Panc1 (cell line): ENCODE measurements around the gene TJAP1. TPM values are rescaled to one million over a fixed set of nuclear protein-coding genes. Genes with fewer than 3 reads are reported as not detected.
"Not testable (repeated sequence)": the region's sequence is repeated elsewhere in the genome, so short reads cannot be mapped to it uniquely, and the experiment has no call there.

Experiments used
- ATAC-seq: fragments of 200-7000 bp; cut with Tn5 transposase; 2 replicates; pipeline ENCODE4 v1.9.1; 2020; ENCODE audit warnings: mild to moderate bottlenecking, moderate library complexity
- BruUV-seq: library from RNA; stranded (reverse); fragments of 400-500 nt; replicated peaks from 2 replicates; lab custom pipeline; 2021; lab: Mats Ljungman, UMichigan
- CTCF ChIA-PET: fragments of 300-600 bp; sonication (Branson Sonifier 250); formaldehyde crosslinking; loops from one replicate; lab custom pipeline; 2022; ENCODE audit warnings: antibody characterized with exemption; lab: Charles Lee
- POLR2A ChIA-PET: fragments of 300-600 bp; sonication (Branson Sonifier 250); formaldehyde crosslinking; loops from one replicate; lab custom pipeline; 2022; ENCODE audit warnings: antibody characterized with exemption; lab: Charles Lee
- DNase-seq: peaks from one replicate; pipeline ENCODE4 v3.0.0-alpha.2; 2010; ENCODE audit warnings: low read depth, low spot score
- H3K27ac ChIP-seq: 2 replicates; pipeline ENCODE4 v1.5.1; 2011; ENCODE audit warnings: mild to moderate bottlenecking, low read length, inconsistent platforms
- H3K27me3 ChIP-seq: fragments of 200-500 bp; sonication (Bioruptor generic); 2 replicates; pipeline ENCODE4 v1.6.0; 2014; ENCODE audit warnings: low read length, inconsistent platforms; ENCODE audit not compliant: control insufficient read depth, insufficient read depth
- H3K36me3 ChIP-seq: fragments of 200-500 bp; sonication (Bioruptor generic); 2 replicates; pipeline ENCODE4 v1.5.1; 2014; ENCODE audit warnings: inconsistent platforms, mild to moderate bottlenecking, low read length, moderate library complexity; ENCODE audit not compliant: control insufficient read depth, insufficient read depth
- H3K4me1 ChIP-seq: 2 replicates; pipeline ENCODE4 v1.5.1; 2011; ENCODE audit warnings: inconsistent platforms, mild to moderate bottlenecking, low read length, moderate library complexity; ENCODE audit not compliant: control insufficient read depth, insufficient read depth
- H3K4me3 ChIP-seq, 2 experiments: 2 replicates each; pipeline ENCODE4 v1.5.1; 2011 to 2012; ENCODE audit warnings: low read depth in 2 of 2, low read length in 2 of 2, mild to moderate bottlenecking in 2 of 2, inconsistent platforms in 1 of 2, moderate library complexity in 1 of 2
- H3K9me3 ChIP-seq: fragments of 200-500 bp; sonication (Bioruptor generic); 2 replicates; pipeline ENCODE4 v1.5.1; 2014; ENCODE audit warnings: low read depth, mild to moderate bottlenecking, inconsistent platforms, low read length, moderate library complexity; ENCODE audit not compliant: control insufficient read depth, insufficient read depth
- POLR2AphosphoS5 ChIP-seq: IDR thresholded peaks from 2 replicates; pipeline ENCODE4 v1.6.1; 2012; ENCODE audit warnings: mild to moderate bottlenecking, low read depth, low read length, moderate library complexity
- SIN3A ChIP-seq: IDR thresholded peaks from 2 replicates; pipeline ENCODE4 v1.6.1; 2012; ENCODE audit warnings: low read depth, mild to moderate bottlenecking, low read length, moderate library complexity, borderline replicate concordance; ENCODE audit not compliant: insufficient read depth
- TCF7L2 ChIP-seq: IDR thresholded peaks from 2 replicates; pipeline ENCODE4 v1.6.1; 2011; ENCODE audit warnings: mild to moderate bottlenecking, low read depth, low read length, inconsistent platforms
- in situ Hi-C: cut with HindIII; loops from 2 replicates; pipeline ENCODE4 v1.10.0; 2016; ENCODE audit warnings: low sequenced_read_pairs, low pct_unique_long_range_greater_than_20kb
- intact Hi-C: fragments of 100-400 bp; cut with micrococcal nuclease; formaldehyde crosslinking; loops from one replicate; pipeline ENCODE4 v1.10.0; 2022; ENCODE audit not compliant: unreplicated experiment
- total RNA-seq: library from RNA; stranded (reverse); gene quantifications from one replicate; pipeline ENCODE4 v1.2.1, GENCODE V29; 2021; ENCODE audit not compliant: unreplicated experiment
- TF ChIP-seq, protein P1 (sequence below): fragments of 450-650 bp; IDR thresholded peaks from 2 replicates; pipeline ENCODE4 v1.5.1; 2017; ENCODE audit warnings: mild to moderate bottlenecking
- TF ChIP-seq, protein P2 (sequence below), 2 experiments: IDR thresholded peaks; 2 replicates each; pipeline ENCODE4 v1.6.1; 2011 to 2012; ENCODE audit warnings: low read depth in 2 of 2, control low read depth in 1 of 2, low read length in 1 of 2, mild to moderate bottlenecking in 1 of 2, moderate library complexity in 1 of 2; ENCODE audit not compliant: insufficient read depth in 1 of 2

The TJAP1 gene
- total RNA-seq, 1 experiment from 2014 or later: 42.7 TPM

DNA sequence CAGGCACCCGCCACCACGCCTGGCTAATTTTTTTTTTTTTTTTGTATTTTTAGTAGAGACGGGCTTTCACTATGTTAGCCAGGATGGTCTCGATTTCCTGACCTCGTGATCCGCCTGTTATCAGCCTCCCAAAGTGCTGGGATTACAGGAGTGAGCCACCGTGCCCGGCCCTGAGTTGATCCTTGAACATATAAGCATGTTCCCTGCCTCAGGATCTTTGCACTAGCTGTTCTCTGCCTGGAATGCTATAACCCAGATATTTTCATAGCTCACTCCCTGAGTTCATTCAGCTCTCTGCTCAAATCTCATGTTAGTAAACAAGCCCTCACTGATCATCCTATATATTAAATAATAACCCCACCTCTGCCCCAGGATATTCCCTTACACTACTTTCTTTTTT lies 13.0 kb upstream of the TJAP1 start:
- no peaks in the 10 kb centered on the region for H3K4me1 ChIP-seq
- ChIA-PET POLR2A (interaction anchor here (0.6 kb wide), 1 partner anchor 26 kb away, joined by 3 read pairs; no protein-coding TSS in a partner anchor), CTCF (interaction anchor here (0.6 kb wide), 2 partner anchors 9 to 34 kb away, joined by 4 to 5 read pairs; partner anchors contain the start of gene DLK2)
- H3K27ac ChIP-seq: no peak overlapping the region
- DNase-seq (no peak), ATAC-seq (no peak)
- H3K36me3 ChIP-seq: no peaks in the 10 kb centered on the region
- no peak overlapping the region for H3K4me3 ChIP-seq
- intact Hi-C loops: no loop called here
- TF ChIP-seq, protein P1, sequence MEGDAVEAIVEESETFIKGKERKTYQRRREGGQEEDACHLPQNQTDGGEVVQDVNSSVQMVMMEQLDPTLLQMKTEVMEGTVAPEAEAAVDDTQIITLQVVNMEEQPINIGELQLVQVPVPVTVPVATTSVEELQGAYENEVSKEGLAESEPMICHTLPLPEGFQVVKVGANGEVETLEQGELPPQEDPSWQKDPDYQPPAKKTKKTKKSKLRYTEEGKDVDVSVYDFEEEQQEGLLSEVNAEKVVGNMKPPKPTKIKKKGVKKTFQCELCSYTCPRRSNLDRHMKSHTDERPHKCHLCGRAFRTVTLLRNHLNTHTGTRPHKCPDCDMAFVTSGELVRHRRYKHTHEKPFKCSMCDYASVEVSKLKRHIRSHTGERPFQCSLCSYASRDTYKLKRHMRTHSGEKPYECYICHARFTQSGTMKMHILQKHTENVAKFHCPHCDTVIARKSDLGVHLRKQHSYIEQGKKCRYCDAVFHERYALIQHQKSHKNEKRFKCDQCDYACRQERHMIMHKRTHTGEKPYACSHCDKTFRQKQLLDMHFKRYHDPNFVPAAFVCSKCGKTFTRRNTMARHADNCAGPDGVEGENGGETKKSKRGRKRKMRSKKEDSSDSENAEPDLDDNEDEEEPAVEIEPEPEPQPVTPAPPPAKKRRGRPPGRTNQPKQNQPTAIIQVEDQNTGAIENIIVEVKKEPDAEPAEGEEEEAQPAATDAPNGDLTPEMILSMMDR: no peak
- TF ChIP-seq POLR2AphosphoS5 (no peak), SIN3A (no peak), TCF7L2 (no peak)
- TF ChIP-seq, protein P2, sequence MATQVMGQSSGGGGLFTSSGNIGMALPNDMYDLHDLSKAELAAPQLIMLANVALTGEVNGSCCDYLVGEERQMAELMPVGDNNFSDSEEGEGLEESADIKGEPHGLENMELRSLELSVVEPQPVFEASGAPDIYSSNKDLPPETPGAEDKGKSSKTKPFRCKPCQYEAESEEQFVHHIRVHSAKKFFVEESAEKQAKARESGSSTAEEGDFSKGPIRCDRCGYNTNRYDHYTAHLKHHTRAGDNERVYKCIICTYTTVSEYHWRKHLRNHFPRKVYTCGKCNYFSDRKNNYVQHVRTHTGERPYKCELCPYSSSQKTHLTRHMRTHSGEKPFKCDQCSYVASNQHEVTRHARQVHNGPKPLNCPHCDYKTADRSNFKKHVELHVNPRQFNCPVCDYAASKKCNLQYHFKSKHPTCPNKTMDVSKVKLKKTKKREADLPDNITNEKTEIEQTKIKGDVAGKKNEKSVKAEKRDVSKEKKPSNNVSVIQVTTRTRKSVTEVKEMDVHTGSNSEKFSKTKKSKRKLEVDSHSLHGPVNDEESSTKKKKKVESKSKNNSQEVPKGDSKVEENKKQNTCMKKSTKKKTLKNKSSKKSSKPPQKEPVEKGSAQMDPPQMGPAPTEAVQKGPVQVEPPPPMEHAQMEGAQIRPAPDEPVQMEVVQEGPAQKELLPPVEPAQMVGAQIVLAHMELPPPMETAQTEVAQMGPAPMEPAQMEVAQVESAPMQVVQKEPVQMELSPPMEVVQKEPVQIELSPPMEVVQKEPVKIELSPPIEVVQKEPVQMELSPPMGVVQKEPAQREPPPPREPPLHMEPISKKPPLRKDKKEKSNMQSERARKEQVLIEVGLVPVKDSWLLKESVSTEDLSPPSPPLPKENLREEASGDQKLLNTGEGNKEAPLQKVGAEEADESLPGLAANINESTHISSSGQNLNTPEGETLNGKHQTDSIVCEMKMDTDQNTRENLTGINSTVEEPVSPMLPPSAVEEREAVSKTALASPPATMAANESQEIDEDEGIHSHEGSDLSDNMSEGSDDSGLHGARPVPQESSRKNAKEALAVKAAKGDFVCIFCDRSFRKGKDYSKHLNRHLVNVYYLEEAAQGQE (IDR thresholded peaks at IDR 0.05; ENCODE audit: insufficient read depth in 1 of 2, low read depth in 2 of 2, low read length in 1 of 2): no peak
- 0 out of 2 replicates have a peak, but pooled peaks cover 5% of the 10 kb centered on the region for H3K9me3 ChIP-seq
- H3K27me3 ChIP-seq: no peaks in the 10 kb centered on the region
- no TSS peak for BruUV-seq
- in situ Hi-C loops: no loop called here

DNA sequence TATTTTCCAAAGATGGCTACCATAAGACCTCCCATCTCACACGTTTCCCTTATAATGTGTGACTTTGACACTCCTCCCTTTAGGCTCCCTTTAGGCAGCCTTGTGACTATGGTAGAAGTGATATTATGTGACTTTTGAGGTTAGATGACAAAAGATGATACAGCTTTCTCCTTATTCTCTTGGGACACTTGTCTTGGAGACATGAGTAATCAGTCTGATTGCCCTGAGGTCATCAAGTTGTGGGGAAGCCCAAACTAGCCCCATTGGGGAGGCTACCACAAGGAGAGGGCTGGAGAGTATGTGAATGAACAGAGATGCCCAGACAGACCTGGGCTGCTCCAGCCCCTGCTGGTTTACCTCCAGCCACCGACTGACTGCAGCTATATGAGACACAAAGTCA lies 11.4 kb upstream of the TJAP1 start:
- ATAC-seq (no peak), DNase-seq (no peak)
- Histone ChIP-seq H3K4me3 (no peak overlapping the region), H3K4me1 (no peaks in the 10 kb centered on the region), H3K27me3 (no peaks in the 10 kb centered on the region), H3K36me3 (no peaks in the 10 kb centered on the region), H3K27ac (no peak overlapping the region), H3K9me3 (no peaks in the 10 kb centered on the region)
- BruUV-seq: no TSS peak
- in situ Hi-C loops: no loop called here
- ChIA-PET CTCF (interaction anchor here (0.6 kb wide), 1 partner anchor 11 kb away, joined by 4 read pairs; the partner anchor contains the start of gene TJAP1), POLR2A (interaction anchor here (1.1 kb wide), 1 partner anchor 8 kb away, joined by 3 read pairs; no protein-coding TSS in a partner anchor)
- TF ChIP-seq, protein P2 (IDR thresholded peaks at IDR 0.05; ENCODE audit: insufficient read depth in 1 of 2, low read depth in 2 of 2, low read length in 1 of 2): no peak
- TF ChIP-seq TCF7L2 (no peak), SIN3A (no peak), POLR2AphosphoS5 (no peak)
- TF ChIP-seq, protein P1: no peak
- intact Hi-C loops: no loop called here

DNA sequence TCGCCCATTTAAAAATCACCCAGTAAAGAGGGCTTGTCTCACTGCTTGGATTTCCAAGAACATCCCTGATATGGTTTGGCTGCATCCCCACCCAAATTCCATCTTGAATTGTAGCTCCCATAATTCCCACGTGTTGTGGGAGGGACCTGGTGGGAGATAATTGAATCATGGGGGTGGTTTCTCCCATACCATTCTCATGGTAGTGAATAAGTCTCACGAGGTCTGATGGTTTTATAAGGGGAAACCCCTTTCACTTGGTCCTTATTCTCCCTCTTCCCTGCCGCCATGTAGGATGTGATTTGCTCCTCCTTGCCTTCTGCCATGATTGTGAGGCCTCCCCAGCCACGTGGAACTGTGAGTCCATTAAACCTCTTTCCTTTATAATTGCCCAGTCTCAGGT lies 10.1 kb upstream of the TJAP1 start:
- ATAC-seq, in situ Hi-C loops, intact Hi-C loops, CTCF ChIA-PET, H3K27ac ChIP-seq, BruUV-seq, H3K36me3 ChIP-seq, H3K4me3 ChIP-seq, H3K9me3 ChIP-seq, H3K4me1 ChIP-seq, H3K27me3 ChIP-seq, DNase-seq, POLR2A ChIA-PET: not testable (repeated sequence)
